SHP77 treated with DMSO at 0.1 percent for 48 hours (cell line): ENCODE data around the gene RFX8.

ENCODE experiments used
- DNase-seq: peaks from one replicate; lab custom pipeline; 2025; lab: John Stamatoyannopoulos, UW

The RFX8 gene

DNA sequence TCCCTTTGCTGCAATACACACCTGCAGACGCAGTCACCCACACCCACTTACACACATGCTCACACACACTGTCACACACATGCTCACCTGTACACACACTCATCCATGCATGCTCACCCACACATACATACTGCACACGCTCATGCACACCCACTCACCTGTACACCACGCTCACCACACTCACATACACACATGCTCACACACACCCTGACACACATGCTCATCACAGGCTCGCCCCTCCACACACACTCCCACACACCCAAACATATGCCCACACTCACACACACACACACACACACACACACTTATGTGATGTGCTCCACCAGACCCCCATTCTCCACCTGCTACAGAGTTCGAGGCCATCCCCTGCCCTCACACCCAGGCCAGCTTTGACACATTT is 64.8 kb downstream of the RFX8 start:
- no peak for DNase-seq

DNA sequence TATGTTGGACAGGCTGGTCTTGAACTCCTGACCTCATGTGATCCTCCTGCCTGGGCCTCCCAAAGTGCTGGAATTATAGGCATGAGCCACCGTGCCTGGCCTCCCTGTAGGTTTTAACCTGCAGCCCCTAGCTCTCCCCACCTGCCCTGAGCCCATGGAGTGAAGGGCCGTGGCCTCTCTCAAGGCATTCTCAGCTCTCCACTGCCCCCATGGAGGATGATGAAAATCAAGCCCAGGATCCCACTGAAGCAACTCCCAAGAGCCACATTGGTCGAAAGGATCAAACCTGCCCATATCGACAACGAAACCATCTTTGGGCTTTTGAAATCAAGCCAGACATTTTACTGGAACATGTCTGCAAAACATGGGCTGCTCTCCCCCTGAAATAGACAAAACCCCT is 65.2 kb downstream of the RFX8 start:
- no peak for DNase-seq

DNA sequence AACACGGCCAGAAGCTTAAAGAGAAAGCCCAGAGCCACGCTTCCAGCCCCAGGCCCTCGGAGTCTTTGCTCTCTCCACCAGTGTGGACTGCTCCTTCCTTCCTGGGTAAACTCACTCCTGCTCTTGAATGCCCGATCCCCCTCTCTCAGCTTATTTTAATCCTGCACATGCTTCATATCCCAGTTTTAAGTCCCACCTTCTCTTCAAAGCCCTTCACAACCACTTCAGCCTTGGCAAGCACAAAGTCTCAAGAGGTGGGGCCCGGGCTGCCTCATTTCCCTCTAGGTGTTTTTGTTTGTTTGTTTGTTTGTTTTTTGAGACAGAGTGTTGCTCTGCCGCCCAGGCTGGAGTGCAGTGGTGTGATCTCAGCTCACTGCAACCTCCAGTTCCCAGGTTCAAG is 66.0 kb downstream of the RFX8 start:
- DNase-seq: no peak

DNA sequence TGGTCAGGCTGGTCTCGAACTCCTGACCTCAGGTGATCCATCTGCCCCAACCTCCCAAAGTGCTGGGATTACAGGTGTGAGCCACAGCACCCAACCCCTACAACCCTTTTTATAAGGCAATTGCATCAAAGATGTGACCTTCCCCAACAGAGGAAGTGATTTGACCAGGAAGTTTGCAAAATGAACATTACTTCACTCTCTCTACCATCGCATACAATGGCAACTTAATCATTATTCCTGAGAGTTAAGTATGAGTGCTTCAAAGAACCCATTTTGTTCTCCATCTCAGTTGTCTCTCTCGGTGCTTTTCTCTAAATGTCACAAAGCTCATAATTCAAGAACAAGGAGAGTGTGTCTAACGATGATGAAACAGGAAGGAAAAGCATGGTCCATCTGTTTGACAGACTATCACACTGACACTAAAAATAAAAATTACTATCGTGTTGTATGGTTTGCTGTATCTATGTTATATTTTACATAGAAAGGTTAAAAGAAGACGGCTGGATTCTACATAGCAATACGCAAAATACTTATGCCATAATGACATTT is 69.5 kb downstream of the RFX8 start:
- no peak for DNase-seq

DNA sequence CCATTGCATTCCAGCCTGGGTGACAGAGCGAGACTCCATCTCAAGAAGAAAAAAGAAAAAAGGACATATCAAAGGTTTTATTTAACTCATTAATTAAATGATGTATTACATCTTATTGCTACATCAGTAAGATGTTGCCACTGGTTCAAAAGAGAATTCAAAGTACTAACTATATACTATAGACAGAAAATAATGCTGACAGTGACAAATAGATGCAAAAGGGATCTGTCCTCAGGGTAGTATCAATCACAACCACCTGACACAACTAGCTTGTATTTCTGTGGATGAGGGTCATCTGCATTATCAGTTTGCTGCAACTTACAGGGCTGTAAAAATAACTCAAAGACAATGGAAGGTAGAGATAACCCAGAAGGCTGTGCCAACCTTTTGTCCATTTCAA is 71.2 kb downstream of the RFX8 start:
- DNase-seq: no peak

DNA sequence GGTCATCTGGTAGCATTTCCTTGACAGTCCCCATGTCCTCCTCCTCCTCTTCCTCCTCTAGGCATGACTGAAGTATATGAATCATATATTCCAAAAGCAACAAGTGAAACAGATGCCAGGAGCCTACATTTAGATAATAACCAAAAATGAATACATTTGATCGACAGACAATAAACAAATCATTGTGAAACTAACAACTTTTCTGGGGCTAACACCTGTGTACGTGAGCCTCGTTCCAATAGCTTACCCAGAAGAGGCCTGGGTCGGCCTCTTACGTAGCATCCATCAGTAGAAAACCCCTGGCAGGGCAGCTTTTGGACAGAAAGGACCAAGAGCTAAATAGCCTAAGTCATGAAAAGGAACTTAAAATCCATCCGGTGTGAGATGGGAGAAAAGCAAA is 72.3 kb downstream of the RFX8 start:
- DNase-seq: no peak

DNA sequence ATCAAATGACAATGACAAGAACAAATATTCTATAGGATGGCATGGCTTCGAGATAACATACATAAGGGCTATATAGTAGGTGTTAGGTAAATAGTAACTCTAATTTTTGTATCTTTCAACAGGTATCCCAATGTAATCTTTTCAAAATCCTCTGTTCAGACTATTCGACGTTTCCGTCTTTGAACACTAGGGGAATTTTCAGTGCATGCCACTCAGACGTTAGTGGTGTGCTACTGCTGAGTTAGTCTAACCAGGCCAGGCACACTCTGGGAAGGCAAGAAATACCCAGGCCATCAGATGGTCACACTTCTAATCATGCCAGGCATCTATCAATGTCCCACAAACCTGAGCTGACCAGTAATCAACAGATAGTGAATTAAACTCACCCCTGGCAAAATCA is 73.0 kb downstream of the RFX8 start:
- DNase-seq: no peak

DNA sequence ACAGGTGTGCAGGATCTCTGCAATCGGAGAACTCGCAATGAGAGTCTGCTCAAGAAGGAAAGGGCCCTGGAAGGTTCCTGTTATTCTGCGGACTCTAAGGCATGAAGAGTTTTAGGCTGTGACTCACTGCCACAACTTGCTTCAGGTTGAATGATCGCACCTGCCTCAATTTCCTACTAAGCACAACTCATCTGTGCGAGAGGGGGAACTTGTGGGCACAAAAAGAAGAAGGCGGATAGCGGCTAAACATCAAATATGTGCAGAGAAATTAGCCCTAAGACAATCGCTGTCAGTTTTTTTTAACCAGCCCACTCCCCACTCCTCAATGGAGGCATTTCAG is 73.6 kb downstream of the RFX8 start:
- DNase-seq: no peak

DNA sequence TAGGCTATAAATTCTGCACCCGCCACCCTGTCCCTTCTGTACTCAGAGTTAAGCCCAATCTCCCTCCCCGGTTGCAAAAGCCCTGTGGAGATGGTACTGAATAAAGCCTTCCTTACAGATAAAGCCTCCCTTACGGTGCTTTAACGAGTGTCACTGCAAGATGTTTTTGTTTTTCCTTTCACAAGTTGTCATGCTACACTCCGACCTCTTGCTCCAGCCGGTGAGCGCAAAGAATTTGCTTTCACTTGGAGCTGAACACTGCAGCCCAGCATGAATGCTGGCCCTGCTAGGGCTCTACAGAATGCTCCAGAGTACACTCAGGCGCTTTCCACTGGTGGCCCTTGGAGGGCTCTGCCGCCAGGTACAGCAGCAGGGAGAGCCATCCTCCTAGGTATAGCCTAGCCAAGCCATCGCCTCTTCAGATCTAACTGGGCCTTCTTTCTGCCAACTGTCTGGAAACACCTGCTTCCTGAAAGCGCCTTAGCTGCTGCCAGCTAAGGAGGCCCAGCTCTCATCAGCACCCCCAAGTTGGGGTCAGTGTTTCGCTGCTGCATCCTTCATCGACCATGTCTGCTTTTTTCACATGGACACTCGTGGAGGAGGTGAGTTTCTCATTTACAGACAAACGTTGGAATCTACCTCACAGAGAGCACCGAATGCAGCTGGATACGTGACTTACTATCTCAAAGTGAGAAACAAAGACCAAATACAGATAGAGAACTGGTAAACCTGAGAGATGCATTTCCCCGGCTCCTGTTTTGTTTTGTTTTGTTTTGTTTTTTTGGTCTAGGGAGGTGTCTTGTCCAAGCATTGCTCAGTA is 74.2 kb downstream of the RFX8 start:
- DNase-seq: no peak

DNA sequence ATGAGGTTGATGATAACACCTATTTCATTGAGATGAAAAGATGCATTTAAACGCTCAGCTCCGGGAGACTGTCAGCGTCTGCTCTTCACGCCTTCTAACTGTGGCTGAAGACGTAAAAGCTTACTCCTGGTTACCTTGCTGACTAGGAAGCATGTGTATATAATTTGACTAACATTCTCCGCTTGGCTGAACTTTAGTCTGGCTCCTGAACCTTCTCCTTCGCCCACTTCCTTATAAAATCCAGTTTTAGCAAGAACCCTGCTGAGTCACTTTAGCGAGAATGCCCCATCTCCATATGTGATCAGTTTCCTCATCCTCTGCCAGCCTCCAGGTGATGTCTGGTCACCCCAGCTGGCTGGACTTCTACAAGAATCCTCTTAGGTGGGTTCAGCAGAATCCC is 74.9 kb downstream of the RFX8 start:
- DNase-seq: no peak

DNA sequence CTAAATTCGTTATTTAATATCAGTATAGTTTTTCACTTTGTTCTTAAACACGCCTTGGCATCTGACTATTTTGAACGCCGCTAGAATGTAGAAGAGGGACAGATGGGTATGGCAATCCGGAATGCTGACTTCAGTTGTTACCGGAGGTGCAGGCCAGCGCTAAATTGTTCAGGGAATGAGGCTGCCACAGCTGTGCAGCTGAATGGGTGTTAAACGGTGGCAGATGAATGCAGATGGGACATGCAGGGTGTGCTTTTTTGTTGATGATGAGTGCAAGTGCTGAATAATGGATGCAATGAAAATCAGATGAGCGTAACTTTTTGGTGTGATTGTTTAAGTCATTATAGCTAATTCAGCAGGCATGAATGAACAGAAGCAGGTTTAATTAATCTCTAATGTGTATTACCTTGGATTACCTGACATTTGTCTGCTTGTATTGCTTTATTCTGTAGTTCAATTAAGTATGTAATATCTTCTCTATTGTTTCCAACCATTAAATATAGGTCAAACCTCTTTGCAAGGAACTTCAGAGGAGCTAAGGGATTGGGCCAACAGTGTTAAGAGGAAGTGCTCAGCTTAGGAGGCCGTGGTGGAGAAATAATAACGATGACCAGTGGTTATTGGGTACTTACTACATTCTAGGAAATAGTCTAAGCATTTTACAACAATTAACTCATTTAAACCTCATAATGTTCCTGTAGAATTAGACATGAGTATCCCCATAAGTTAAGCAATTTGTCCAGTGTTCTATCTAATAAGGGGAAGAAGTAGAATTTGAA is 75.7 kb downstream of the RFX8 start:
- DNase-seq: no peak

DNA sequence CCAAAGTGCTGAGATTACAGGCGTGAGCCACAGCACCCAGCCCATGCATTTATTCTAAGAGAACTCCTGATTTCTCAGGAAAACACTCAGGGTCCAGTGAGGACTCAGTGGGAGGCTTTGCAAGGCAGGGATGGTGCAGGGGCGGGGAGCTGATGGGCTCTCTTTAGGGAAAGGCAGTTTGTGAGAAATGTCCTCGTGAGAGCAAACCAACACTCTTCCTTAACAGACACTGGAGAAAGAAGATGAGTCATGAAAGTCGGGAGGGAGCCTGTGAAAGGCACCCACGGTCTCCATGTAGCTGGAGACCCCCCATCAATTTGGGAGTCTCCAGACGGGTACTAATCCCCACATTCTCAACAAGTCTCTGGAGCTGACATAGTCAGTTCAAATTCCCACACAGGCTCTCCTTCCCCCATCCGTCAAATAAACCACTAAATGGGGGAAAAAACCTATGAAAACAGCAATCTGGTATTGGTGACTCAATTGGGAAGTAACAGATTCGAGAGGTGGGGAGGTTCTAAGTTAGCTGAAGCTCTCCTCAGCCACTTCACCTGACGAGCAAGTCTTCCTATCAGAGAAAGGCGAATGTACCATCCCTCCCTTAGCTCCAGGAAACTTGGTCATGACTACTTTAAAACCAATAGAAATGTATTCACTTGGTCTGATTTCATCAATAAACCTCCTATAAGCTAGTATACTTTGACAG is 76.6 kb downstream of the RFX8 start:
- DNase-seq: no peak

DNA sequence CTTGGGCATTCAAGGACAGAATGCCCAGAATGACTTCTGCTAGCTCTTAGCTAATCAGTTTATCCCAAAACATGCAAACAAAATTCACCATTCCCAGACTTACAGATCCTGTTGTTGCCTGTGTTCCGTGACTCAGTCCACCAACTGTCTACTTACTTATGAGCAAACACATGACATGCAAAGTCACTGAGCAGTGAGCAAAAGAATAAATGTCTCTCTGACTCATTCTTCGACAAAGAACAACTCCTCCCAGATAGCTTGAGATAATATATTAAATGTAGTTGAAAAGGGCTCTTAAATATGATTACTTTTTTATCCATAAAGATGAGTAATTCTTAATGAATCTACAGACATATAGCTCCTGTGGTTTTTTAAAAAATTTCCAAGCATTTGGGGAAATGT is 78.6 kb downstream of the RFX8 start:
- DNase-seq: no peak

DNA sequence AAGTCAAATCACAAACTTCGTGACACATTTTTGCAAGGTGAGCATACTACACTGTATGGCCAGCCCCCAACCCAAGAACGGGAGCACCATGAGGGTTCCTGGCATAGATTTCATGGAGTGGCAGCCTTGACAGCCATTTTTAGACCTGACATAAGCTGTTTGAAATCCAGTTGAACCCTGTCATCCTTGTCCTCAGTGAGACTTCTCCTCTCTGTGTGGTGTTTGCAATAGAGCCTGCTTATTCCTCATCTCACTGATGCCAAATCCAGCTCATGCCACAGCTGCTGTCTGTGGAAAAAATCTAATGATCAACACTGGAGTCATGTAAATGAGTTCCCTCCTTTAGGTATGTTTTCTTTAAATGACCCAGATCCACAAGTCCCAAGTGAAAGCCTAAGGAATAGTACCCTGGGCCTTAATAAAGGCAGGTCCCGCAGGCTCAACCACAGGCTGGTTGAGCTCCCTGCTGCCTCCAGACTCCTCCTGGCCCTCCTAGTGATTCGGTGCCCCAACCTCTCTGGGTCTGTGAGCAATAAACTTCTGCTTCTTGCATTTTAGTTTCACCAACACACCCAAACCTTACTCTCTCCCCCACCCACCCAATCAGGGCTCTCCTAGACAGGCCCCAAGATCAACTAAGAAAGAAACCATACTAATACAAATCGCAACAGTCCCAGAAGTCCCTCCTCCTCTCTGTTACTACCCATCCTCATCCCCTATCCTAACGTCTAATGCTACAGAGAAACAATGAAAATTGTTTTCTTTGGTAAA is 79.2 kb downstream of the RFX8 start:
- DNase-seq: no peak

DNA sequence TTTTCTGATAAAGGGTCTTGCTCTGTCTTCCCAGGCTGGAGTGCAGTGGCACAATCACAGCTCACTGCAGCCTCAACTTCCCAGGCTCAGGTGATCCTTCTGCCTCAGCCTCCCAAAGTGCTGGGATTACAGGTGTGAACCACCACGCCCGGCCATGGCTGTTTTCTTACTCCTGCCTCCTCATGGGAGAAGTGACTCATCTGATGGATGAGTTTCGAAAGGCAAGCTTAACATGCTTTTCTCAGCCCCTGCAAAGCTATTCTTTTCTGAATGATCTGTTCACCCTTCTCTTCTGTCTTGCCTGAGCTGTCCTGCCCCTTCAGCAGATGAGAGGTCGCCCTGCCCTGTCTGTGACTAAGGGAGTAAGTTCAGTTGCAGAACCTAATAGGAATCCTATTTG is 86.7 kb downstream of the RFX8 start:
- no peak for DNase-seq

DNA sequence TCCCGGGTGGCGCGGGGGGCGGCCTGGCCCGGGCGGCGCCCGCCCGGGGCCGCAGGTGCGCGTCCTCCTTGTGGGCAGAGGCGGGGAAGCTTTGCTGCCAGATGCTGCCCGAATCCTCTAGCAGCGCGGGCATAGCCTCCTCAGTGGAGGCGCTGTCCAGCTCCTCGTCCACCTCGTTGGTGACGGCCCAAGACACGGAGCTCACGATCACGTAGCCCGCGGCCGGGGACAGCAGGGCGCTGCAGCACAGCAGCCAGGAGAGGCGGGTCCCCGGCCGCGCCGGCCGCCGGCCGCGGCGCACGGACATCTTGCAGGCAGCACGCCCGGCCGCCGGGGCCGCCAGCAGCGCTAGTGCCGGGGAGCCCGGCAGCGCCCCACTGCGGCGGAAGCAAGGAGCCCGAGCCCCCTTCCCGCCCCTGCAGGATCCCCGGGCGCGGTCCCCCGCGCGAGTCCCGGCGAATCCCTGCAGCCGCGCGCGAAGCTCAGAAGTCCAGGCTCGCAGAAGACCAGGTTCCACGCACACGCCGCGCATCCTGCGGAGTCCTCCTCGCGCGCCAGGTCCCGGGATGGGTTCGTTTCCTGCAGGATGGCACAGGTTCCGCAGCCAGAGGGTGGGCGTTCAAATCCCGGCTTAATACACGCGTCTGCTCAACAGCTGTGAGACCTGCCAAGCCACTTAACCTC is 87.6 kb downstream of the RFX8 start, which contains the start of gene CREG2:
TSS of gene CREG2 (minus strand) at position 353 of the 684 bp plus-strand sequence. CDS start at position 307, 46 bp downstream.
- no peak for DNase-seq

DNA sequence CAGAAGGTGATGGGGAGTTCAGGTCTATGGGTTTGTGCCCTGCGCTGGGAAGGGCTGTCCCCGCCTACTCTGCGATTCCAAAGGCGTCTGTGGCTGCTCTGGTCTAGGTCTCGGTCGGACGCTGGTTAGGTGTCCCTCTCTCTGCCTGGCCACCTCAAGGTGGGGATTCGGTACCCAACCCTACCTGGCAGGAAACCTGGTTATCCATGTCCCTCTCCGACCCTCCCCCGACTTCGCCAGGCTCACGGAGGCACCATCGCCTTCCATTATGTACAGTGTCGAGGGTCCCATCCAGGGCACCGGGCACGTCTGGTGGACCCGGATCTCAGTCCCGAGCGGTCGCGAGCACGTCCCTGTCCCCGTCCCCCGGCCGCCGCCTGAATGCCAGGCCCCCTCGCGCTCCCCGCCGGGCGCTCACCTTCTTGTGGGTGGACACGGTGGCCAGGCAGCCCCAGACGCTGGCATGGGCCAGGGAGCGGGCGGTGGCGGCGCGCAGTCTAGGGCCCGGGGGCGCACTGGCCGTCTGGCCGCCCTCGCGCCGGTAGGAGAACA is 88.2 kb downstream of the RFX8 start:
- no peak for DNase-seq

DNA sequence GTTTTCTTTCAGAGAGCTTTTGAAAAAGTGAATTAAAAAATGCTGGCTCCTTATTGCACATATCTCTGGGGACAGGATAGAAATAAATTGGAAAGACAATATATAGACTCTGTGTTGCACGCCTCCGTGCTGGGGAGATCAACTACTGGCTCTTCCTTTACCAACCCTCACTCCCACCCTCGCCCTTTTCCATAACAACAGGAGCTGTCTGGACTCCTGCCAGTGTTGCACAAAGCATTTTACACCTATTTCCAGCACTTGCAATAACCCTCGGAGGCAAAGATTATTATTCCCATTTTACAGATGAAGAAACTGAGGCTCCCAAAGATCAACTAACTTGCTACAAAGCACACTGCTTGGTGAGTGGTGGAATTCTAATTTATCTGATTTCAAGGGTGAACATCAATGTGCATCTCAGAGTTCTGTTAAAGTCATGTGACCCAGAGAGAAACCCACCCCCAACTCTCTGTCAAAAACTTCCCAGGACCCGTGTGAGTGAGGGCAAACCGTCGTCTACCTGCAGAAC is 91.8 kb downstream of the RFX8 start:
- no peak for DNase-seq

DNA sequence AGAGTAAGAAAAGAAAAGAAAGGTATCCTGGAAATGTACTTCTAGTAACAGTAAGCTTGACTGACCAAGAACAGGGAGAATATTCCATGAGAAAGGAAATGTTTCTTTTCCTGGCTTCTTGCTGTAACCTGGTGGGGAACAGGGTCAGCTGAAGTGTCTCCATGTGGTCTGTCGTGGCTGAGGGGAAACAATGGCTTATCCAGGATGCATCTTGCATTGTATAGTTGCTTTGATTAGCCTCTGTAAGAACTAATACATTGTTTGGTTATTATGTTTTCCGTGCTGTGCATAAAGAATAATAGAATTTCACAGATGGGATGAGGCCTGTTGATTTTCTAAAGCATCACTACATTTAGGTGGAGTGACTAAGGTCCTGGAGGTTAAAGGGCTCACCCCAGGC is 92.5 kb downstream of the RFX8 start:
- no peak for DNase-seq

DNA sequence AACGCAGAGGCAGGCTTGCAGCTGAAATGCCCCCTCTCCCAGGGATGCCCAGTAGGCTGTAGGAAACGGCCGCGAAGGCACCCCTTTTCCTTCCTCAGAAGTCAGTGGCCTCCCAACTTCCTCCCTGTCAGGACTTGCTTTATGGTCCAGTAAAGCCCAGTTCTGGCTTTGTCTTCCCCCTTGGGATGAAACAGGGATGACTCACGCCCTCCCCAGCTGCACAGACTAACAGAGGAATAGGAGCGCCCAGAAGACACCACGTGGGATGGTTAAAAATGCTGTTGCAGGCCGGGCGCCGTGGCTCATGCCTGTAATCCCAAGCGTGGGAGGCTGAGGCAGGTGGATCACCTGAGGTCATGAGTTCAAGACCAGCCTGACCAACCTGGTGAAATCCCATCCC is 94.5 kb downstream of the RFX8 start:
- no peak for DNase-seq

DNA sequence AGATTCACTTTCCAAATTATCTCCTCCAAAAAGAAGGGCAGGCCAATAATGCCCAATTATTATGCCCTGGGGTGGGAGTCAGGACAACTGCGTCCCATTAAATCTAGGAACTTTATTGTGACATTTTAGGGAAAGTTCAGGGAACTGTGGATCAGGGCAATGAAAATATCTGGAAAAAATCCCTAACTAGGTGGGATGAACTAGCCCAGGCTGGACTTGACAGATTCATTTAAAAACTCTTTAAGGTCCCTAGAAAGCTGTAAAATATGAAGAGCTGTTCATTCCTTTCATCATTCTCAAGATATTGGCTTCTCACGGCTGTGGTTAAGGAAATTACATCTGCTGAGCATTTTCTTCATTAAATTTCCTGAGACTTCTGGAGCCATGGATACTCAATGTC is 95.8 kb downstream of the RFX8 start:
- DNase-seq: no peak
